HG02623 (cell line): ENCODE results near the gene RTN1.

Experiments
- ATAC-seq: cut with Tn5 transposase; IDR thresholded peaks from one replicate; pipeline ENCODE4 v1.9.1; 2021; ENCODE audit warnings: moderate library complexity; ENCODE audit not compliant: unreplicated experiment

Gene RTN1

DNA sequence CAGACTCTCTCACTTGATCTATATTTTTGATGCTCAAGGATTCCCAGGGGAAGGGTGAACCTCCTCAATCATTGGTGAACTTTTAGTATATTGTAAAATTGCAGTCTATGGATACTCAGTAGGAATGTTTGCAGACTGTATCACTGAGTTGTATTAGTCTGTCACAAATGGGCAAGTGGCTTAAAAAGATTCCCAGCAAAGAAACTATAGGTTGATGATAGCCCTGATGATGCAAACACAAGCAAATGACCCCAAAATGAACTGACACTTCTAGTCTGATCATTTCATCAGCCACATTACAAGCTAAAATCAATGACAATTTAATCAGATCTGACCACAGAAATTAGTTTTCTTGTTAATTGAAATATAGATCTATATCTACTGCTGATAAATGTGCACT lies 59.5 kb downstream of the RTN1 start:
- ATAC-seq, result no peak

- ATAC-seq, result no peak
Measured at GRCh38 chr14:59803052-59803540, 67.5 kb downstream of the RTN1 start.

DNA sequence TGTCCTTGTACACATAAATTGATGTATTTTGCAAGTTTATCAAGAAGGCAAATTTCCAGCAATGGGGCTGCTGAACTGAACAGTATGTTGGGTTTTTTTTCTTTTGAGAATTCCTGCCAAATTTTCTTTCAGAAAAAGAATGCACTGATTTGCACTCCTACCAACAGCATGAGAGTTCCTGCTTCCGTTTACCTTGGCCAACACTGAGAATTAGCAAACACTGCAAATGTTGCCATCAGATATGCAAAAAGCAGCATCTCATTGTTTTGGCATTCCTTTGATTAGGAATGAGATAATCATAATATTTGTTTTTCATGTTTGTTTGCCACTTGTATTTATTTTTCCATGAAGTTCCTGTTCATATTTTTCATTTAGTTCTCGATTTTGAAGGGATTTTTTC lies 82.4 kb downstream of the RTN1 start:
- ATAC-seq, result no peak

DNA sequence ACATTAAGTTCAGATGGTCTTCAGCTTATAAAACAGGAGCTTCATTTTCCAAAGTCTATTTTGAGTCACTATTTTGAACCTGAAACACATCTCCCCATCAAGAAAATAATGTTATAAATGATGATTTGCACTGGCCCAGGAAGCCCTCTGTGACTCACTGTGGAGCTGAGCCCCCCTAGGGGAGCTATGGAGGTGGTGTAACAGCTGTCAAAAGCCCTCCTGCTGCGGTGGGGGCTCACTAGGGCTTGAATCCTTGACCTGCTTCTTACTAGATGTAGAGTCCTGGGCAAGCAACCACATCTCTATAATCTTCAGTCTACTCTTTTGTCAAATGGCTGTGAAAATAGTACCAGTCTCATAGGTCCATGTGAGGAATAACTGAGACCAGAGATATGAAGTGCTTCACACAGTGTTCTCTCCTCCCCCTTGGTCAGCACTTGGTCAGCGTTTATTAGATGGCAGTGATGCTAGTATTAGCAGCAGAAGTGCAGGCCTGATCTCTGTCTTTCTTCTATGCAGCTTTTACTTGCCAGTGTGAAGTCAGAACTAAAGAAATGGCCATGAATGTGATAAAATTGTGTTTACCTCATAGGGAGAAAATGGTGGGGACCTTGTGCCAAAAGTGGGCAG lies 83.4 kb downstream of the RTN1 start:
- ATAC-seq, result no peak

DNA sequence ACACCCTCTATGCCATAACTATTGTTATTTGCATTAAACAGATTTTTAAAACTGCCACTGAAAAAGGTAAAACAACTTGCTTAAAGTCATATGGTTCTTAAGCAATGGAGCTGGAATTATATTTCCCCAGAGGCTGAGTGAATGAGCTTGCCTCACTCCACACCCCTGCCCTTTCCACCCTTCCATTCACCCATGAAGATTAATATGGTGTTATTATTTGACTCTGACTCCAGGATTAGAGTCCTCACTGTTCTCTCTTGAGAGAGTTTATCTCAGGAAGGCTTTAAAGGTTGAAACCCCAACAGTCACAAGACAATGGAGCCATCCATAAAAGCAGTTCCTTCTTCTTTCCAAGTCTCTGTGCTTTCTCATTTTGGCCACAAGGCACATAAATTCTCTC lies 84.9 kb downstream of the RTN1 start:
- no peak for ATAC-seq

- no peak for ATAC-seq
Measured at GRCh38 chr14:59782760-59783159, 87.8 kb downstream of the RTN1 start.

DNA sequence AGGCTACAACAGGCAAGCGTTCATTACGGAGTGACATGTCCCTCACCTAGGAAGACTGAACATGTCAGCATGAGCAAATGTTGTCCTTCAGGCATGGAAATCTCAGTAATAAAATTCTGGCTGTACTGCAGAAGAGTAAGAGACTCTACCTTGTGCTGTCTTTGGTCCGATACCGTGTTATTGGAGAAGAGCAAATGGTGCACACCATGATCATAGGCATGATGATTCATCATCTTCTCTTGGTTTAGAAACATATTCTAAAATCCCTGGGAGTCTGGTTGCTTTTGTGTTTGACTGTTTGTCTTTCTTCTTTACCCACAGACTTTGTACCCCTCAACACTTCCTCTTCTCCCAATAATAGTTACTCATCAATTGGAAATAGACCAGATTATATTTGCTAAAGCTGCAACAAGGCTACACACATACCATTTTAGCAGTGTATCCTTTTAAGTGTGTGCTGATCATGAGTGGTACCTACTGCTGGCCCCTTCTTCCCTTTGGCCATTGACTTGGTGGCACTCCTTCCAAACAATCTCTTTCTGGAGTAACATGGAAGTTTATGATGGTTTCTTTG lies 93.5 kb downstream of the RTN1 start:
- ATAC-seq, result no peak

GRCh38 chr14:59776468-59776867 lies 94.1 kb downstream of the RTN1 start:
- ATAC-seq, result no peak

GRCh38 chr14:59772233-59772632 lies 98.3 kb downstream of the RTN1 start:
- ATAC-seq, result no peak

GRCh38 chr14:59771577-59771976 lies 99.0 kb downstream of the RTN1 start:
- no peak for ATAC-seq

- no peak for ATAC-seq
Measured at GRCh38 chr14:59769586-59769985, 101.0 kb downstream of the RTN1 start.

DNA sequence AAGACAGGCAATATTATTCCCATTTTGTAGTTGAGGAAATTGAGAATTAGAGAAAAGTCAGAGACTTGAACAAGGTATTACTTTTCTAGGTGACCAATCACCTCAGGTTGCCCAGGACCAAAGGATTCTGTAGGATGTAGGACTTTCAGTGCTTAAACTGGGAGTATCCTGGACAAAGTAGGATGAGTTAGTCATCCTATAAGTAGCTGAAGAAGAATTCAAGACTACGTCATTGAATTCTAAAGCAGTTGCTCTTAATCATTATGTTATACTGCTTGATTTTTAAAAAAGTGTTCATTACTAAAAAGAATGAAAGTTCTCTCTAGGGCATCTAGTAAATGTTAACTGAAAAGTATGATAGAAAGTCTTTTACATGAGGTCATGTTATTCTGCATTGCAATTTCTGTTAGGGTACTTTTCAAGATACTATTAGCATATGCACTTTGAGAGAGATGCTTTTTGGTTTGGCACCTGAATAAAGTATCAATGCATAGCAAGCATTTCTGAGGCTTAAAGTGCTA lies 101.7 kb downstream of the RTN1 start:
- no peak for ATAC-seq

DNA sequence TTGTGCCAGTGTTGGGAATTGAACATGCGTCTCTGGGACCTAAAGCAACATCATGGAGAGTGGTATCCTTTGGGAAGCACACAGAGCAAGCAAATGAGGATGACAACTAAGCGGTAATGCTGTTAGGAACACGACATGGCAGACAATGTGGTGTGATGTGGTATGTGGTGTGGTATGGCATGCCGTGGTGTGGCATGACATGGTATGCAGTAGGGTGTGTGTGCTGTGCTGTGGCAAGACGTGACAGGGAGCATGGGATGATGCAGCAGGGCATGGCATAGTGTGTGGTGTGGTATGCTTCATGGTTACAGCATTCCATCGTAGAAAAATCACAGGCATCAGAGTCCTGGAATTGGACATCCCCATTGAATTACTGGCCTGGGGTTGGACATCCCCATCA lies 108.7 kb downstream of the RTN1 start:
- ATAC-seq, result no peak

GRCh38 chr14:59755409-59756135 lies 115.0 kb downstream of the RTN1 start:
- no peak for ATAC-seq

DNA sequence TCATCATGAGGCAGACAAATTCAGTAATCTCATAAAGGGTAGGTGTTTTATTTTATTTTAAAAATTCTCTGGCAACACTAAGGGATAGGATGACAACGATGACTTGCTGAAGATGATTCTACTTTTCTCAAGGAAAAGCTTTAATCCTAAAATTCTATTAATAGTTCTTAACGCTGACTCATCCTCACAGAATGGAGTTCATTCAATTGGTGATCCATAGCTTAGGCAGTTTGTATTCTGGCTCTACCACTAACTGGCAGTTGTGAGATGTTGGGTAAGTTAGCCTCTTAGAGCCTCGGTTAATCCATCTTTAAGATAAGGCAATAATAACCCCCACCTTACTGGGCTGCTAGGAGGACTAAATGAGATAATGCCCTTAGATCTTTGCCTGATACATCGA lies 116.3 kb downstream of the RTN1 start:
- no peak for ATAC-seq

DNA sequence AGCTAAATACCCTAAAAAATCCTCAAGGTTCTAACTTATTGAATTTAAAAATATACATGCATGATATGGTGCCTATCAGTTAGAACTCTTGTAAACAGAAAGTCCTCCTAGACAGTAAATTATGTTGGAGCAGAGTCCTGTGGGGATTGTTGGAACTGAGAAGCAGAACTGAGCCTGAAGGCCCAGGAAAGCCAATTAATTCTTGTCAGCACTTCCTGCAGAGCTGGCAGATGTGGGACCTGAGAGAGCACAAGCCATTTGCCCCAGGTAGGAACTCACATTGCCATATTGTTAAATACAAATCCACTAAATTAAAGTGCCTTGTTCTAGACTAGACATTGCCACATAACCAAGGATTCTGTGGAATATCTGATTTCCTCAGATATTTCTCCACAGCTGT lies 117.1 kb downstream of the RTN1 start:
- no peak for ATAC-seq

DNA sequence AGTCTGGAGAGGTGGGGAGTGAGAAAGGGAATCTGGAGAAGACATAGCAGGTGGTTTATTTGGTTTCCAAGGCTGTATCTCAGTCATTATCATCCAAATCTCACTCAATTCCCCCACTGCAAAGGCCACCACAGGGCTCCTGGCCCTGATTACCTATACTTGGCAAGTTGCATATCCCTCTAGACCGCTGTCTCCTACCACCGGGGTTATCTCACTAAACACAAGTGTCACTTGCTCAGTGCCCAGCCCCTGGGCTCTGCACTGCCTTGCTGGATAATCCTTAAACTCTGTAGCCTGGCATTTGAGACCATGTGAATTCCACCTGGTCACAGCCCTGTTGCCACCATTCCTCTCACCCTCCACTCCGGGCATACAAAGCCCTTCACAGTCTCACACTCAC lies 119.0 kb downstream of the RTN1 start:
- no peak for ATAC-seq

GRCh38 chr14:59739794-59740193 lies 130.8 kb downstream of the RTN1 start:
- ATAC-seq, result no peak

DNA sequence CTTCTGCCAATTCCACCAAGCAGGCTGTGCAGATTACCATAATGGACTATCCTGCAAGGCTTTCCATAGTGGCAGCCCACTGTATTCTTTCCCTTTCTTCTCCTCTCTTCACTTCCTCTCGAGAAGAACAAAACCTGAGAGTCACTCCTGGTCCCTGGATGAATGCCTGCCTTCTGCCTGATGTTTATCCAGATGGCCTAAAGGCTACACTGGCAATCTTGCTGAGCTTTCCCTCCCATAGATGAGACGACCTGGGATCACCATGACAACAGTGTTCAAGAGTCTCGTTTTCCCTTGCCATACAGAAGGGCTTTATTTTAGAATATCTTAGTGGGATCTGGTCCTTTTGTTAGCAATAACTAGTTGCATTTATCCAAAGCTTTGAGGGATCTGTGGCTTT lies 142.3 kb downstream of the RTN1 start:
- no peak for ATAC-seq

DNA sequence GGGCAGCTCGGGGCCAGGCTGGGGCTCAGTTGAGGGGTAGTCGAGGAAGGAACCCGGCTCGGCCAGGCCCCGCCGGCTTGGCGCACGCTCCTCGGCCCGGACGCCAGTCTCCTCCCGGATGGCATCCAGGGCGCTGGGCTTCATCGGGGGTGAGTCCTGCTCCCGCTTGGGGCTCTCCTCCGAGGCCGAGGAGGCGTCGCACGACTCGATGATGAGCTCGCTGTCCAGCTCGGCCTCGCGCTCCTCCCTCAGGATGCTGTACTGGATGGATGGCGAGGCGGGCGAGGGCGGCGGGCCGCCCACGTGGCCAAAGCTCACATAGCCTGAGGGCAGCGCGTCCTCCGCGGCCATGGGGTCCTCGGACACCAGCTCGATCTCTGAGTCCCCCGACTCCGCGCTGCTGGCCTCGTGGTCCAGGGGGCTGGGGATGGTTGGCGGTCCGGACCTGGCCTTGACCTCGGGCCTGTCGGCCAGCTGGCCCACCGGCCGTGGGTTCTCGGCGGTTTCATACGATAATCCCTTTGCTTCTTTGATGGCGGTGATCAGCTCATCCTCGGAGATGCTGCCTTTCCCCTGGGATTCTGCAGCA lies 143.4 kb downstream of the RTN1 start:
- no peak for ATAC-seq

GRCh38 chr14:59711080-59711479 lies 159.5 kb downstream of the RTN1 start:
- ATAC-seq, result no peak
